HepG2 (cell line): ENCODE results near the gene GBGT1. TPM values are rescaled to one million over a fixed set of nuclear protein-coding genes. Genes with fewer than 3 reads are reported as not detected.

Experiments
- ATAC-seq: fragments of 200-7000 bp; cut with Tn5 transposase; 3 replicates; pipeline ENCODE4 v1.9.1; 2020; ENCODE audit warnings: mild to moderate bottlenecking, moderate library complexity
- BruUV-seq: library from RNA; stranded (reverse); fragments of 400-500 nt; replicated peaks from 2 replicates; lab custom pipeline; 2021; lab: Mats Ljungman, UMichigan
- CTCF ChIA-PET: fragments of 300-600 bp; formaldehyde crosslinking; extraction: SDS; loops from one replicate; lab custom pipeline; 2021; ENCODE audit warnings: low total read pairs, inconsistent platforms, low intra/inter-chr PET ratio; lab: Yijun Ruan, JAX
- POLR2A ChIA-PET: fragments of 350-600 bp; sonication (Branson Sonifier 250); formaldehyde crosslinking; loops from one replicate; lab custom pipeline; 2020; ENCODE audit warnings: antibody characterized with exemption, inconsistent platforms; lab: Yijun Ruan, JAX
- DNase-seq: peaks from one replicate; pipeline ENCODE4 v3.0.0-alpha.2; 2015; ENCODE audit warnings: low spot score
- FAIRE-seq: peaks from 3 replicates; lab custom pipeline; 2011; peaks lifted over from hg19 to GRCh38; lab: Jason Lieb, UNC
- H2AFZ ChIP-seq: one replicate; pipeline ENCODE4 v1.6.1; 2011; ENCODE audit warnings: low read length, inconsistent platforms
- H3K27ac ChIP-seq: fragments of 300-600 bp; 3 replicates; pipeline ENCODE4 v1.8.0; 2011; ENCODE audit warnings: mixed run types, mild to moderate bottlenecking, mixed read lengths, low read length, inconsistent platforms; ENCODE audit not compliant: insufficient read depth; ENCODE audit errors: extremely low read length
- H3K27me3 ChIP-seq, 2 experiments: fragments of 200-600 bp in 1 of 2; 2 replicates in 1 of 2; 3 replicates in 1 of 2; pipeline versions ENCODE4 v1.6.0 to v1.8.0; 2011; ENCODE audit warnings: low read length in 2 of 2, mild to moderate bottlenecking in 2 of 2, moderate library complexity in 2 of 2, inconsistent platforms in 1 of 2; ENCODE audit not compliant: insufficient read depth in 2 of 2, control insufficient read depth in 1 of 2
- H3K36me3 ChIP-seq, 2 experiments: fragments of 200-600 bp in 1 of 2; replicated peaks in 1 of 2; 2 replicates in 1 of 2; 3 replicates in 1 of 2; pipeline versions ENCODE4 v1.5.1 to v1.8.0; 2011; ENCODE audit warnings: low read length in 2 of 2, inconsistent platforms in 1 of 2; ENCODE audit not compliant: insufficient read depth in 2 of 2, control insufficient read depth in 1 of 2
- H3K4me1 ChIP-seq: 2 replicates; pipeline ENCODE4 v1.5.1; 2012; ENCODE audit warnings: low read length, inconsistent platforms; ENCODE audit not compliant: insufficient read depth
- H3K4me2 ChIP-seq: 2 replicates; pipeline ENCODE4 v1.6.0; 2011; ENCODE audit warnings: low read depth, low read length, inconsistent platforms
- H3K4me3 ChIP-seq, 3 experiments: fragments of 200-600 bp in 1 of 3; sonication (generic), shearing (Covaris generic) in 1 of 3; replicated peaks in 1 of 3; 2 replicates each; pipeline ENCODE4 v1.5.1; 2011 to 2016; ENCODE audit warnings: low read length in 3 of 3, inconsistent platforms in 2 of 3, low read depth in 2 of 3, mild to moderate bottlenecking in 2 of 3, control low read depth in 1 of 3, mixed read lengths in 1 of 3; ENCODE audit not compliant: insufficient read depth in 1 of 3
- H3K79me2 ChIP-seq: one replicate; pipeline ENCODE4 v1.6.1; 2011; ENCODE audit warnings: low read length, inconsistent platforms; ENCODE audit not compliant: insufficient read depth
- H3K9ac ChIP-seq: 2 replicates; pipeline ENCODE4 v1.6.0; 2011; ENCODE audit warnings: mild to moderate bottlenecking, low read depth, low read length, inconsistent platforms; ENCODE audit not compliant: insufficient read depth
- H3K9me3 ChIP-seq: 2 replicates; pipeline ENCODE4 v1.5.1; 2012; ENCODE audit warnings: mild to moderate bottlenecking, low read length
- H4K20me1 ChIP-seq: 2 replicates; pipeline ENCODE4 v1.6.0; 2011; ENCODE audit warnings: inconsistent platforms, mild to moderate bottlenecking, low read length, moderate library complexity; ENCODE audit not compliant: insufficient read depth
- CAMTA2 ChIP-seq: sonication (generic); formaldehyde crosslinking; IDR thresholded peaks from 2 replicates; pipeline ENCODE4 v1.4.0; 2020; ENCODE audit warnings: mild to moderate bottlenecking, missing genetic modification reagents, borderline replicate concordance
- CBX1 ChIP-seq: IDR thresholded peaks from one replicate; pipeline ENCODE4 v1.6.1; 2016; ENCODE audit warnings: antibody characterized with exemption, low read depth
- PCBP2 ChIP-seq: fragments of 200-400 bp; formaldehyde crosslinking; optimal IDR thresholded peaks from 2 replicates; pipeline ENCODE3; 2018; ENCODE audit warnings: low read length, low read depth; ENCODE audit not compliant: poor library complexity, severe bottlenecking
- REXO4 ChIP-seq: sonication (generic); formaldehyde crosslinking; IDR thresholded peaks from 2 replicates; pipeline ENCODE4 v1.8.0; 2022; ENCODE audit warnings: missing genetic modification reagents, mild to moderate bottlenecking, borderline replicate concordance
- ZNF274 ChIP-seq: sonication (generic); formaldehyde crosslinking; IDR thresholded peaks from 2 replicates; pipeline ENCODE4 v1.5.1; 2020; ENCODE audit warnings: mild to moderate bottlenecking, missing genetic modification reagents
- ZNF382 ChIP-seq: sonication (generic); formaldehyde crosslinking; IDR thresholded peaks from 2 replicates; pipeline ENCODE4 v1.5.0; 2020; ENCODE audit warnings: missing genetic modification reagents, mild to moderate bottlenecking, borderline replicate concordance
- ZNF772 ChIP-seq: sonication (generic); formaldehyde crosslinking; IDR thresholded peaks from 2 replicates; pipeline ENCODE4 v1.5.0; 2020; ENCODE audit warnings: mild to moderate bottlenecking, missing genetic modification reagents
- WGBS: methylation state at CpG from one replicate; pipeline ENCODE4 v1.1.6; 2017; ENCODE audit warnings: low lambda C conversion rate; 5-methylcytosine and 5-hydroxymethylcytosine counted together
- in situ Hi-C: cut with HindIII; loops from 2 replicates; pipeline ENCODE4 v1.10.0; 2017; ENCODE audit warnings: low pct_unique_long_range_greater_than_20kb; ENCODE audit not compliant: extremely low pct_ligation_motif_present
- intact Hi-C: fragments of 100-400 bp; cut with micrococcal nuclease; formaldehyde crosslinking; loops from one replicate; pipeline ENCODE4 v1.10.0; 2022; ENCODE audit not compliant: unreplicated experiment
- polyA plus RNA-seq, 8 experiments: library from polyadenylated mRNA; depleted of rRNA in 3 of 8; stranded (reverse) in 7 of 8; unstranded in 1 of 8; fragments of >200 nt; fragmentation: Illumina TruSeq in 4 of 8; extraction: Trizol in 4 of 8; gene quantifications; 2 replicates each; pipeline versions ENCODE4 v1.2.1 to v1.2.3, GENCODE V29; 2011 to 2016; ENCODE audit warnings: low read depth in 4 of 8, missing spikeins in 1 of 8, mixed read lengths in 1 of 8; ENCODE audit not compliant: insufficient read depth in 1 of 8
- total RNA-seq, 5 experiments: library from RNA; depleted of rRNA; stranded (reverse); fragments of >200 nt; fragmentation: Illumina TruSeq; extraction: Trizol; gene quantifications; 2 replicates each; pipeline ENCODE4 v1.2.3, GENCODE V29; 2016; ENCODE audit warnings: low read depth in 1 of 5
- TF ChIP-seq, protein P1 (sequence below): sonication (generic); formaldehyde crosslinking; conservative IDR thresholded peaks from 2 replicates; pipeline ENCODE4 v1.5.0; 2020; ENCODE audit warnings: missing genetic modification reagents
- TF ChIP-seq, protein P2 (sequence below): sonication (generic); formaldehyde crosslinking; IDR thresholded peaks from 2 replicates; pipeline ENCODE4 v1.8.1; 2023; ENCODE audit warnings: mild to moderate bottlenecking, missing genetic modification reagents, borderline replicate concordance
- TF ChIP-seq, protein P3 (sequence below): sonication (generic); formaldehyde crosslinking; IDR thresholded peaks from 2 replicates; pipeline ENCODE4 v1.5.0; 2020; ENCODE audit warnings: mild to moderate bottlenecking, missing genetic modification reagents, borderline replicate concordance

GBGT1 gene
- total and polyA plus RNA-seq, 2 of the 13 experiments (the other 11 are each of a cell fraction or from before 2014, with no cell fraction given): not detected

DNA sequence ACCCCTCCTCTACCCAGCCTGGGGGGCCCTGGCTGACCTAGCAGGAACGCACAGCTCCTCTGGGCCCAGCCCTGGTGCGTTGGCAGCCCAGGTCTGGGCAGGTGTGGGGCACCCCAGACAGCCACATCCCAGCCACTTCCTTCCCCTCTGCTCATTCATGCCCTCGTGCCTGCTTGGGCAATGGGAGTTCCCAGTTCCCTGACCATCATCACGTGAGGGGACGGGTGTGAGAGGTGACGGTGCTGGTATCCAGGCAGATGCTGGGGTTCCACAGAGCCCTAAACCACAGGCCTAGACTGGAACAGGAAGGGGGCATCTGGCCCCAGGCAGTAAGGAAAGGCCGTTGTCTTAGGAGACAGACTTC, 51.1 kb downstream of the GBGT1 start:
- H3K4me3 ChIP-seq: no peak overlapping the region
- H3K4me2 ChIP-seq: no peak overlapping the region
- peaks cover 20% of the 10 kb centered on the region for H3K4me1 ChIP-seq
- CTCF ChIA-PET: no interaction called here
- no peak overlapping the region for H2AFZ ChIP-seq
- no peak overlapping the region for H3K9ac ChIP-seq
- BruUV-seq: no TSS peak
- intact Hi-C loops (no loop called here), in situ Hi-C loops (no loop called here)
- peaks cover 30% of the 10 kb centered on the region; the same call in 1 of the 2 replicates for H4K20me1 ChIP-seq
- DNase-seq: no peak
- H3K36me3 ChIP-seq: peaks cover 14 to 26% of the 10 kb centered on the region in 2 experiments; a peak in 4 of 5 replicates
- TF ChIP-seq CAMTA2 (CRISPR knock-in tag) (no peak), ZNF274 (no peak), ZNF772 (CRISPR knock-in tag) (no peak), REXO4 (CRISPR knock-in tag) (no peak), PCBP2 (no peak), ZNF382 (CRISPR knock-in tag) (no peak), CBX1 (no peak)
- TF ChIP-seq, protein P1, sequence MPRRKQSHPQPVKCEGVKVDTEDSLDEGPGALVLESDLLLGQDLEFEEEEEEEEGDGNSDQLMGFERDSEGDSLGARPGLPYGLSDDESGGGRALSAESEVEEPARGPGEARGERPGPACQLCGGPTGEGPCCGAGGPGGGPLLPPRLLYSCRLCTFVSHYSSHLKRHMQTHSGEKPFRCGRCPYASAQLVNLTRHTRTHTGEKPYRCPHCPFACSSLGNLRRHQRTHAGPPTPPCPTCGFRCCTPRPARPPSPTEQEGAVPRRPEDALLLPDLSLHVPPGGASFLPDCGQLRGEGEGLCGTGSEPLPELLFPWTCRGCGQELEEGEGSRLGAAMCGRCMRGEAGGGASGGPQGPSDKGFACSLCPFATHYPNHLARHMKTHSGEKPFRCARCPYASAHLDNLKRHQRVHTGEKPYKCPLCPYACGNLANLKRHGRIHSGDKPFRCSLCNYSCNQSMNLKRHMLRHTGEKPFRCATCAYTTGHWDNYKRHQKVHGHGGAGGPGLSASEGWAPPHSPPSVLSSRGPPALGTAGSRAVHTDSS (CRISPR knock-in tag): no peak
- TF ChIP-seq, protein P2, sequence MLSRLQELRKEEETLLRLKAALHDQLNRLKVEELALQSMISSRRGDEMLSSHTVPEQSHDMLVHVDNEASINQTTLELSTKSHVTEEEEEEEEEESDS (CRISPR knock-in tag): no peak
- TF ChIP-seq, protein P3, sequence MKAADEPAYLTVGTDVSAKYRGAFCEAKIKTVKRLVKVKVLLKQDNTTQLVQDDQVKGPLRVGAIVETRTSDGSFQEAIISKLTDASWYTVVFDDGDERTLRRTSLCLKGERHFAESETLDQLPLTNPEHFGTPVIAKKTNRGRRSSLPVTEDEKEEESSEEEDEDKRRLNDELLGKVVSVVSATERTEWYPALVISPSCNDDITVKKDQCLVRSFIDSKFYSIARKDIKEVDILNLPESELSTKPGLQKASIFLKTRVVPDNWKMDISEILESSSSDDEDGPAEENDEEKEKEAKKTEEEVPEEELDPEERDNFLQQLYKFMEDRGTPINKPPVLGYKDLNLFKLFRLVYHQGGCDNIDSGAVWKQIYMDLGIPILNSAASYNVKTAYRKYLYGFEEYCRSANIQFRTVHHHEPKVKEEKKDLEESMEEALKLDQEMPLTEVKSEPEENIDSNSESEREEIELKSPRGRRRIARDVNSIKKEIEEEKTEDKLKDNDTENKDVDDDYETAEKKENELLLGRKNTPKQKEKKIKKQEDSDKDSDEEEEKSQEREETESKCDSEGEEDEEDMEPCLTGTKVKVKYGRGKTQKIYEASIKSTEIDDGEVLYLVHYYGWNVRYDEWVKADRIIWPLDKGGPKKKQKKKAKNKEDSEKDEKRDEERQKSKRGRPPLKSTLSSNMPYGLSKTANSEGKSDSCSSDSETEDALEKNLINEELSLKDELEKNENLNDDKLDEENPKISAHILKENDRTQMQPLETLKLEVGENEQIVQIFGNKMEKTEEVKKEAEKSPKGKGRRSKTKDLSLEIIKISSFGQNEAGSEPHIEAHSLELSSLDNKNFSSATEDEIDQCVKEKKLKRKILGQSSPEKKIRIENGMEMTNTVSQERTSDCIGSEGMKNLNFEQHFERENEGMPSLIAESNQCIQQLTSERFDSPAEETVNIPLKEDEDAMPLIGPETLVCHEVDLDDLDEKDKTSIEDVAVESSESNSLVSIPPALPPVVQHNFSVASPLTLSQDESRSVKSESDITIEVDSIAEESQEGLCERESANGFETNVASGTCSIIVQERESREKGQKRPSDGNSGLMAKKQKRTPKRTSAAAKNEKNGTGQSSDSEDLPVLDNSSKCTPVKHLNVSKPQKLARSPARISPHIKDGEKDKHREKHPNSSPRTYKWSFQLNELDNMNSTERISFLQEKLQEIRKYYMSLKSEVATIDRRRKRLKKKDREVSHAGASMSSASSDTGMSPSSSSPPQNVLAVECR (CRISPR knock-in tag): no peak
- TF ChIP-seq, all 625 proteins: peak for 0
- Histone ChIP-seq H3K79me2 (no peaks in the 10 kb centered on the region), H3K27ac (no peak overlapping the region), H3K9me3 (no peaks in the 10 kb centered on the region), H3K27me3 (no peaks in the 10 kb centered on the region)
- no peak for FAIRE-seq
- POLR2A ChIA-PET: no interaction called here
- 96% methylated on average over 7 of the region's 7 CpGs for WGBS
- ATAC-seq: no peak
